M059J (cell line): ENCODE measurements around the gene GRPEL2. TPM values are rescaled to one million over a fixed set of nuclear protein-coding genes. Genes with fewer than 3 reads are reported as not detected.
A peak's percentile ranks its signal among the peaks of the same experiment; 100 is the strongest.
"Not testable (repeated sequence)": the region's sequence is repeated elsewhere in the genome, so short reads cannot be mapped to it uniquely, and the experiment has no call there.

Experiments used
- DNase-seq: peaks from one replicate; pipeline ENCODE4 v3.0.0-alpha.2; 2012; ENCODE audit warnings: low read depth
- total RNA-seq: library from RNA; depleted of rRNA; stranded (reverse); fragments of >200 nt; shearing (Covaris generic); gene quantifications from 2 replicates; pipeline ENCODE4 v1.2.3, GENCODE V29; 2014

Gene GRPEL2
- total RNA-seq, 1 experiment from 2014 or later, result 20.3 TPM

- DNase-seq, result no peak
These were observed 31.6 kb downstream of the GRPEL2 start for GRCh38 chr5:149376711-149377447.

- no peak for DNase-seq
These were observed 33.0 kb downstream of the GRPEL2 start for GRCh38 chr5:149378241-149378820.

- no peak for DNase-seq
These were observed 34.0 kb downstream of the GRPEL2 start, which contains the start of gene IL17B for GRCh38 chr5:149379177-149379761. TSS of gene IL17B (minus strand) at chr5:149379292. CDS start at chr5:149379225, 67 bp downstream.

GRCh38 chr5:149379818-149380374 lies 34.6 kb downstream of the GRPEL2 start:
- DNase-seq, result no peak

- DNase-seq, result no peak
These were observed 35.3 kb downstream of the GRPEL2 start for GRCh38 chr5:149380466-149381121.

GRCh38 chr5:149381261-149381985 lies 36.1 kb downstream of the GRPEL2 start:
- DNase-seq, result no peak

GRCh38 chr5:149381986-149382338 lies 36.7 kb downstream of the GRPEL2 start:
- DNase-seq, result peak; percentile 59

- DNase-seq, result no peak
These were observed 37.4 kb downstream of the GRPEL2 start for GRCh38 chr5:149382517-149383220.

GRCh38 chr5:149383399-149383798 lies 38.1 kb downstream of the GRPEL2 start:
- DNase-seq, result no peak

GRCh38 chr5:149386166-149386565 lies 40.9 kb downstream of the GRPEL2 start:
- DNase-seq, result no peak

- DNase-seq, result peak; percentile 78
These were observed 41.9 kb downstream of the GRPEL2 start for GRCh38 chr5:149387081-149387631.

- DNase-seq, result peak; percentile 49
These were observed 42.7 kb downstream of the GRPEL2 start for GRCh38 chr5:149387982-149388381.

- no peak for DNase-seq
These were observed 43.3 kb downstream of the GRPEL2 start for GRCh38 chr5:149388498-149389190.

GRCh38 chr5:149389552-149390495 lies 44.5 kb downstream of the GRPEL2 start:
- no peak for DNase-seq

GRCh38 chr5:149391076-149391475 lies 45.8 kb downstream of the GRPEL2 start:
- not testable (repeated sequence) for DNase-seq

GRCh38 chr5:149391524-149391923 lies 46.2 kb downstream of the GRPEL2 start:
- DNase-seq, result no peak

- DNase-seq, result peak; percentile 58
These were observed 47.4 kb downstream of the GRPEL2 start for GRCh38 chr5:149392718-149393117.

- not testable (repeated sequence) for DNase-seq
These were observed 49.7 kb downstream of the GRPEL2 start for GRCh38 chr5:149394996-149395395.

- DNase-seq, result peak; percentile 55
These were observed 52.2 kb downstream of the GRPEL2 start for GRCh38 chr5:149397530-149397929.
